ENCODE measurements around the gene UQCC5. TPM values are rescaled to one million over a fixed set of nuclear protein-coding genes. Genes with fewer than 3 reads are reported as not detected.

Gene UQCC5
- polyA plus RNA-seq, 1 donor from 2014 or later, result 20.5 TPM

GRCh38 chr3:52521881-52522650 lies 14.3 kb upstream of the UQCC5 start:
- no peaks in the 10 kb centered on the region for H3F3A ChIP-seq (ENCODE audit: insufficient read depth, low read length, poor library complexity, severe bottlenecking)
- H3K9me2 ChIP-seq (ENCODE audit: insufficient read depth, low read length), result no peaks in the 10 kb centered on the region
- H3K27me3 ChIP-seq (ENCODE audit: insufficient read depth, low read depth, low read length), result no peaks in the 10 kb centered on the region
- no peak overlapping the region for H3K4me2 ChIP-seq (ENCODE audit: low read length)
- no peak overlapping the region for H3K27ac ChIP-seq (ENCODE audit: low read length)
- no peaks in the 10 kb centered on the region for H3K9me3 ChIP-seq (ENCODE audit: low read length)
- H4K20me1 ChIP-seq (ENCODE audit: insufficient read depth), result no peaks in the 10 kb centered on the region
- no peak for TF ChIP-seq SMC3 (conservative IDR thresholded peaks at IDR 0.05; ENCODE audit: poor library complexity)
- no peak for TF ChIP-seq REST (IDR thresholded peaks at IDR 0.05; ENCODE audit: borderline replicate concordance)
- no peak for TF ChIP-seq CTCF (IDR thresholded peaks at IDR 0.05; ENCODE audit: poor library complexity, severe bottlenecking)
- no peak for TF ChIP-seq RAD21 (conservative IDR thresholded peaks at IDR 0.05)
- no peak for TF ChIP-seq EP300 (conservative IDR thresholded peaks at IDR 0.05; ENCODE audit: poor library complexity, severe bottlenecking)
- TF ChIP-seq TAF1 (IDR thresholded peaks at IDR 0.05; ENCODE audit: low read depth), result no peak
- no peak for TF ChIP-seq POLR2AphosphoS5 (IDR thresholded peaks at IDR 0.05)
- TF ChIP-seq MXI1 (conservative IDR thresholded peaks at IDR 0.05; ENCODE audit: poor library complexity, severe bottlenecking), result no peak
- TF ChIP-seq EZH2 (IDR thresholded peaks at IDR 0.05; ENCODE audit: borderline replicate concordance, insufficient read depth, low read length, poor library complexity, severe bottlenecking), result no peak
- H3K4me3 ChIP-seq (ENCODE audit: low read length), result no peak overlapping the region
- H2AFZ ChIP-seq (ENCODE audit: low read depth, low read length), result no peak overlapping the region
- H3K79me2 ChIP-seq (replicated peaks; ENCODE audit: insufficient read depth, low read length), result no peaks in the 10 kb centered on the region
- no peaks in the 10 kb centered on the region for H3K36me3 ChIP-seq (ENCODE audit: insufficient read depth, low read length)
- no peak overlapping the region for H3K9ac ChIP-seq (ENCODE audit: low read length)

GRCh38 chr3:52522651-52523251 lies 13.7 kb upstream of the UQCC5 start:
- no peaks in the 10 kb centered on the region for H4K20me1 ChIP-seq (ENCODE audit: insufficient read depth)
- TF ChIP-seq EP300 (conservative IDR thresholded peaks at IDR 0.05; ENCODE audit: poor library complexity, severe bottlenecking), result no peak
- TF ChIP-seq EZH2 (IDR thresholded peaks at IDR 0.05; ENCODE audit: borderline replicate concordance, insufficient read depth, low read length, poor library complexity, severe bottlenecking), result no peak
- no peak for TF ChIP-seq POLR2AphosphoS5 (IDR thresholded peaks at IDR 0.05)
- no peak for TF ChIP-seq SMC3 (conservative IDR thresholded peaks at IDR 0.05; ENCODE audit: poor library complexity)
- TF ChIP-seq RAD21 (conservative IDR thresholded peaks at IDR 0.05), result no peak
- TF ChIP-seq CTCF (IDR thresholded peaks at IDR 0.05; ENCODE audit: poor library complexity, severe bottlenecking), result no peak
- no peak for TF ChIP-seq MXI1 (conservative IDR thresholded peaks at IDR 0.05; ENCODE audit: poor library complexity, severe bottlenecking)
- no peak for TF ChIP-seq TAF1 (IDR thresholded peaks at IDR 0.05; ENCODE audit: low read depth)
- TF ChIP-seq REST (IDR thresholded peaks at IDR 0.05; ENCODE audit: borderline replicate concordance), result no peak
- H3K27ac ChIP-seq (ENCODE audit: low read length), result no peak overlapping the region
- no peak overlapping the region for H3K4me3 ChIP-seq (ENCODE audit: low read length)
- H2AFZ ChIP-seq (ENCODE audit: low read depth, low read length), result no peak overlapping the region
- no peaks in the 10 kb centered on the region for H3F3A ChIP-seq (ENCODE audit: insufficient read depth, low read length, poor library complexity, severe bottlenecking)
- H3K36me3 ChIP-seq (ENCODE audit: insufficient read depth, low read length), result no peaks in the 10 kb centered on the region
- H3K27me3 ChIP-seq (ENCODE audit: insufficient read depth, low read depth, low read length), result no peaks in the 10 kb centered on the region
- H3K79me2 ChIP-seq (replicated peaks; ENCODE audit: insufficient read depth, low read length), result no peaks in the 10 kb centered on the region
- H3K4me2 ChIP-seq (ENCODE audit: low read length), result no peak overlapping the region
- H3K9me2 ChIP-seq (ENCODE audit: insufficient read depth, low read length), result no peaks in the 10 kb centered on the region
- no peak overlapping the region for H3K9ac ChIP-seq (ENCODE audit: low read length)
- no peaks in the 10 kb centered on the region for H3K9me3 ChIP-seq (ENCODE audit: low read length)
